GM13977 (cell line): ENCODE measurements around the gene CDK12.

Experiments
- DNase-seq: peaks from one replicate; pipeline ENCODE4 v3.0.0; 2012; ENCODE audit warnings: low spot score
- CTCF ChIP-seq: IDR thresholded peaks from 2 replicates; pipeline ENCODE4 v1.5.1; 2012; ENCODE audit warnings: mild to moderate bottlenecking, control low read depth; ENCODE audit not compliant: insufficient read depth; ENCODE audit errors: extremely low read depth, missing control alignments
- in situ Hi-C: fragments of 300-500 bp; cut with MboI; formaldehyde crosslinking; loops from one replicate; pipeline ENCODE4 v1.12.0; 2022; ENCODE audit warnings: low sequenced_read_pairs, low pct_unique_long_range_greater_than_20kb, mixed read lengths, inconsistent platforms; ENCODE audit not compliant: unreplicated experiment

CDK12 gene

GRCh38 chr17:39549747-39550573 lies 88.7 kb downstream of the CDK12 start:
- TF ChIP-seq CTCF, result no peak
- no peak for DNase-seq
- in situ Hi-C loops, result no loop called here

- in situ Hi-C loops, result no loop called here
- no peak for TF ChIP-seq CTCF
- DNase-seq, result no peak
These were observed 90.6 kb downstream of the CDK12 start for GRCh38 chr17:39551879-39552278.

- in situ Hi-C loops, result no loop called here
- no peak for DNase-seq
- no peak for TF ChIP-seq CTCF
These were observed 92.2 kb downstream of the CDK12 start for GRCh38 chr17:39553341-39553945.

GRCh38 chr17:39555368-39555767 lies 94.1 kb downstream of the CDK12 start:
- no peak for DNase-seq
- TF ChIP-seq CTCF, result no peak
- in situ Hi-C loops, result no loop called here

GRCh38 chr17:39556423-39556822 lies 95.1 kb downstream of the CDK12 start:
- in situ Hi-C loops, result no loop called here
- no peak for DNase-seq
- no peak for TF ChIP-seq CTCF

GRCh38 chr17:39562395-39562794 lies 101.1 kb downstream of the CDK12 start:
- DNase-seq, result no peak
- in situ Hi-C loops, result no loop called here

More at GRCh38 chr17:39562395-39562794, 101.1 kb downstream of the CDK12 start:
- TF ChIP-seq CTCF, result no peak
